KMS-11 (cell line): ENCODE measurements around the gene SPSB3.

Experiments
- H2AFZ ChIP-seq: fragments of 200-600 bp; sonication (generic); 2 replicates; pipeline ENCODE4 v1.6.1; 2016; ENCODE audit warnings: antibody characterized with exemption, mixed run types, low read depth
- H3K27ac ChIP-seq: fragments of 200-600 bp; sonication (generic); 2 replicates; pipeline ENCODE4 v1.6.1; 2016; ENCODE audit warnings: mild to moderate bottlenecking, mixed run types
- H3K27me3 ChIP-seq: fragments of 200-600 bp; sonication (generic); 2 replicates; pipeline ENCODE4 v1.6.1; 2017; ENCODE audit warnings: mild to moderate bottlenecking, low read depth, mixed run types, moderate library complexity; ENCODE audit not compliant: insufficient read depth
- H3K36me3 ChIP-seq: fragments of 200-600 bp; sonication (generic); 2 replicates; pipeline ENCODE4 v1.6.1; 2017; ENCODE audit warnings: mild to moderate bottlenecking, mixed run types; ENCODE audit not compliant: insufficient read depth
- H3K4me1 ChIP-seq: fragments of 200-600 bp; sonication (generic); 2 replicates; pipeline ENCODE4 v1.6.1; 2016; ENCODE audit warnings: mild to moderate bottlenecking, low read depth, mixed run types; ENCODE audit not compliant: poor library complexity, severe bottlenecking
- H3K4me2 ChIP-seq: fragments of 200-600 bp; sonication (generic); 2 replicates; pipeline ENCODE4 v1.7.0; 2016; ENCODE audit warnings: mild to moderate bottlenecking, mixed run types
- H3K4me3 ChIP-seq: fragments of 200-600 bp; sonication (generic); IDR thresholded peaks from 2 replicates; pipeline ENCODE4 v1.6.1; 2017; ENCODE audit warnings: low read depth, low read length, mixed read lengths; ENCODE audit not compliant: insufficient read depth
- H3K79me2 ChIP-seq: fragments of 200-600 bp; sonication (generic); 2 replicates; pipeline ENCODE4 v1.6.1; 2016; ENCODE audit warnings: low read depth, mixed run types; ENCODE audit not compliant: insufficient read depth
- H3K9ac ChIP-seq: fragments of 200-600 bp; sonication (generic); 2 replicates; pipeline ENCODE4 v1.6.1; 2016; ENCODE audit warnings: mild to moderate bottlenecking, mixed run types
- H4K20me1 ChIP-seq: fragments of 200-600 bp; sonication (generic); 2 replicates; pipeline ENCODE4 v1.6.1; 2016; ENCODE audit warnings: mild to moderate bottlenecking, mixed run types; ENCODE audit not compliant: insufficient read depth
- TF ChIP-seq, protein P1 (sequence below): fragments of 200-600 bp; sonication (generic); conservative IDR thresholded peaks from 2 replicates; pipeline ENCODE4 v1.6.1; 2017; ENCODE audit warnings: low read depth, mild to moderate bottlenecking, antibody characterized with exemption, low read length, moderate library complexity, mixed read lengths

SPSB3 gene

DNA sequence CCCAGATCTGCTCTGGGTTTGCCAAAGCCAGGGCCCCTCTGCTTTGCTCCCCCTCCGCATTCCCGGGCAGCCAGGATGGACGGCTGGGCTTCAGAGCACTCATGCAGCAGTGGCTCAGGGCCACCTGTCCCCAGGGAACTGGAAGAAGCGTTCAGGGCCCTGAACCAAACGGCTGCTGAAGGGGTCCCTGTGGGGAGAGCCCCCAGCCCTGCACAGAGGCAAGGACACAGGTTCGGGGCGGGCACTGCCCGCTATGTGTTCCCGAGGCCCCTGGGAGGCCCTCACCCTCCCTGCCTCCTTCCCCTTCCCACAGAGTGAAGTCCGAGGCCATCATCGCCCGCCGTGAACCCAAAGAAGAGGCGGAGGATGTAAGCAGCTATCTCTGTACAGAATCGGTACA is 21.5 kb downstream of the SPSB3 start:
- Histone ChIP-seq H3K4me1 (no peaks in the 10 kb centered on the region), H3K27me3 (no peaks in the 10 kb centered on the region), H4K20me1 (no peaks in the 10 kb centered on the region), H3K9ac (no peak overlapping the region), H3K36me3 (no peaks in the 10 kb centered on the region), H3K4me3 (no peak overlapping the region), H2AFZ (no peak overlapping the region), H3K27ac (no peak overlapping the region), H3K79me2 (no peaks in the 10 kb centered on the region), H3K4me2 (no peak overlapping the region)
- TF ChIP-seq, protein P1, sequence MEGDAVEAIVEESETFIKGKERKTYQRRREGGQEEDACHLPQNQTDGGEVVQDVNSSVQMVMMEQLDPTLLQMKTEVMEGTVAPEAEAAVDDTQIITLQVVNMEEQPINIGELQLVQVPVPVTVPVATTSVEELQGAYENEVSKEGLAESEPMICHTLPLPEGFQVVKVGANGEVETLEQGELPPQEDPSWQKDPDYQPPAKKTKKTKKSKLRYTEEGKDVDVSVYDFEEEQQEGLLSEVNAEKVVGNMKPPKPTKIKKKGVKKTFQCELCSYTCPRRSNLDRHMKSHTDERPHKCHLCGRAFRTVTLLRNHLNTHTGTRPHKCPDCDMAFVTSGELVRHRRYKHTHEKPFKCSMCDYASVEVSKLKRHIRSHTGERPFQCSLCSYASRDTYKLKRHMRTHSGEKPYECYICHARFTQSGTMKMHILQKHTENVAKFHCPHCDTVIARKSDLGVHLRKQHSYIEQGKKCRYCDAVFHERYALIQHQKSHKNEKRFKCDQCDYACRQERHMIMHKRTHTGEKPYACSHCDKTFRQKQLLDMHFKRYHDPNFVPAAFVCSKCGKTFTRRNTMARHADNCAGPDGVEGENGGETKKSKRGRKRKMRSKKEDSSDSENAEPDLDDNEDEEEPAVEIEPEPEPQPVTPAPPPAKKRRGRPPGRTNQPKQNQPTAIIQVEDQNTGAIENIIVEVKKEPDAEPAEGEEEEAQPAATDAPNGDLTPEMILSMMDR: no peak

DNA sequence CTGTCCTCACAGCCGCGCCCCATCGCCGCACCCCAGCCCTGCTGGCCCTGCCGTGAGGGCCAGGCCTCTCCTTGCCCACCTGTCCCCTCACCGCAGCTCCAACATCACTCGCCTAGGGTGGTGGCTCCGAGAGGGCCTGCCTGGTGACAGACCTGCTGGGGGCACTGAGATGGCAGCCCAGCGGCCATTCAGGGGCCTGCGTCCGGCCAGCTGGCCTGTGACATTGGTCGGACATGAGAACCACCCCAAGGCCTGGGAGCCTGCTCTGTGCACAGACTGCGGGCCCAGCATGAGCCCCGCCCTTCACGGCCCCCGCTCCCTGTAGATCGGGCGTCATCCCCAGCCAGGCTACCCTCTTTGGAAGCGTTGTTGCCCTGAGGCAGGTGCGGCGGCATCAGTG is 22.9 kb downstream of the SPSB3 start:
- Histone ChIP-seq H3K4me1 (no peaks in the 10 kb centered on the region), H3K9ac (no peak overlapping the region), H3K4me3 (no peak overlapping the region), H3K79me2 (no peaks in the 10 kb centered on the region), H4K20me1 (no peaks in the 10 kb centered on the region), H3K27ac (no peak overlapping the region), H2AFZ (no peak overlapping the region), H3K4me2 (no peak overlapping the region), H3K36me3 (no peaks in the 10 kb centered on the region), H3K27me3 (no peaks in the 10 kb centered on the region)
- TF ChIP-seq, protein P1: no peak

DNA sequence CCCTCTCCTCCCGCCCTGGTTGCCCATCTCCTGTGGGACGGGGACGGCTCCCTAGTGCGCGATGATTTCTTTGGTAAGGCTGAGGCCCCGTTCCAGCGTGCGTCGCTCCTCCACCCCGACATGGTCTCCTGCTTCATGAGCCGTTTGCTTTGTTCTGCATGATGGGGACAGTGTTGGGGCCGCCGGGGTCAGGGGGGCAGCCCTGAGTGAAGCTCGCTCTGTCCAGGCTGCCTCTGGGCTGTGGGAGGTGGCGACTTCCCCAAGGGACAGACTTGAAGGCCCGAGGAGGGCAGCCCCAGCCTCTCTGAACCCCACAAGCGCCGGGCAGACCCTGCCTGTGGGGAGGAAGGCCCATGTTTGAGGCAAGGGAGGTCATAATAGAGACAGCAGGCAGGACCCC is 23.4 kb downstream of the SPSB3 start:
- Histone ChIP-seq H3K4me1 (no peaks in the 10 kb centered on the region), H2AFZ (no peak overlapping the region), H4K20me1 (no peaks in the 10 kb centered on the region), H3K36me3 (no peaks in the 10 kb centered on the region), H3K4me2 (no peak overlapping the region), H3K27ac (no peak overlapping the region), H3K27me3 (no peaks in the 10 kb centered on the region), H3K4me3 (no peak overlapping the region), H3K9ac (no peak overlapping the region), H3K79me2 (no peaks in the 10 kb centered on the region)
- TF ChIP-seq, protein P1: no peak

DNA sequence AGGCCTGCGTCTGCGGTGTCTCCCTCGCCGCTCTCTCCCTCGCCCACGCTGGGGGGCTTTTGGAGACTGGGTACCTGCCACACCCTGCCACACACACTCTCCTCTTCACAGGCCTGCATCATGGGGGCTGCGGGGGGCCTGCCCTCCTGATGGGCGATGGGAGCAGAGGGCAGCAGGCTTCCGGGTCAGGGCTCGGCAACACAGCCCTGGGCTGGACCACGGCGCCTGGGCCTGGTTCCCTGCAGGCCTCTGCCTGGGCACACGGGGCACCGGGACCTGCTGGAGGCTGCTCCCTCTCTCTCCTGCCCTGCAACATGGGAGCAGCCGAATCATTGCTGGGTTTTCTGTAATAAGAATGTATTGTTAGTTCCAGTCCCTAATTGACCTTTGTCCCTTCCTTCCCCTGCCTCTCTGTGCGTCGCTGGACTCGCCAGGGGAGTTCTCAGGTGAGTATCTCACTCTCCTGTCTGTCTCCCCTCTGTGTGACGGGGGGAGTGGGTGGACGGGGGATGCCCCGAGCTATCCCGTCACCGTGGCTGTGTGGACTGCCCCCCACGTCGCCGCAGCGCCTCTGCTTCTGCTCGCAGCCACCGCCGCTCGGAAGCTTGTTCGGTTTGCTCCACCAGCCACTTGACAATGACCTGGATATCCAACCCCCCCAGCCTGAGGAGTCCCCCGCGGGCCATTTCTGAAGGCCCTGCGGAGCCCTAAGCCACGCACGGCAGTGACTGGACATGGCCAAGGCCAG is 24.5 kb downstream of the SPSB3 start:
- Histone ChIP-seq H3K27ac (no peak overlapping the region), H3K4me1 (no peaks in the 10 kb centered on the region), H3K9ac (no peak overlapping the region), H2AFZ (no peak overlapping the region), H3K4me3 (no peak overlapping the region), H3K79me2 (no peaks in the 10 kb centered on the region), H3K36me3 (no peaks in the 10 kb centered on the region), H3K27me3 (no peaks in the 10 kb centered on the region), H4K20me1 (no peaks in the 10 kb centered on the region), H3K4me2 (no peak overlapping the region)
- TF ChIP-seq, protein P1: no peak
